HUES64 (cell line): ENCODE measurements around the gene S100P.

Experiments
- H3K27ac ChIP-seq: 2 replicates; pipeline ENCODE4 v1.7.0; 2013; ENCODE audit warnings: low read depth, low read length, inconsistent platforms
- H3K27me3 ChIP-seq: 2 replicates; pipeline ENCODE4 v1.6.1; 2013; ENCODE audit warnings: mild to moderate bottlenecking, low read length; ENCODE audit not compliant: insufficient read depth
- H3K36me3 ChIP-seq: 2 replicates; pipeline ENCODE4 v1.6.1; 2013; ENCODE audit warnings: mild to moderate bottlenecking, low read length; ENCODE audit not compliant: insufficient read depth
- H3K4me1 ChIP-seq: 2 replicates; pipeline ENCODE4 v1.6.1; 2013; ENCODE audit warnings: mild to moderate bottlenecking, low read length, moderate library complexity; ENCODE audit not compliant: insufficient read depth
- H3K4me3 ChIP-seq: 2 replicates; pipeline ENCODE4 v1.5.1; 2013; ENCODE audit warnings: mild to moderate bottlenecking, low read length, moderate library complexity
- H3K9ac ChIP-seq: 2 replicates; pipeline ENCODE4 v1.6.1; 2013; ENCODE audit warnings: mild to moderate bottlenecking, low read depth, low read length
- H3K9me3 ChIP-seq: 2 replicates; pipeline ENCODE4 v1.6.1; 2013; ENCODE audit warnings: low read depth, low read length; ENCODE audit not compliant: insufficient read depth
- WGBS: fragments of 150-250, 120-280 bp; methylation state at CpG from one replicate; pipeline ENCODE4 v1.1.7; 2013; ENCODE audit warnings: missing lambda C conversion rate; 5-methylcytosine and 5-hydroxymethylcytosine counted together

S100P gene

DNA sequence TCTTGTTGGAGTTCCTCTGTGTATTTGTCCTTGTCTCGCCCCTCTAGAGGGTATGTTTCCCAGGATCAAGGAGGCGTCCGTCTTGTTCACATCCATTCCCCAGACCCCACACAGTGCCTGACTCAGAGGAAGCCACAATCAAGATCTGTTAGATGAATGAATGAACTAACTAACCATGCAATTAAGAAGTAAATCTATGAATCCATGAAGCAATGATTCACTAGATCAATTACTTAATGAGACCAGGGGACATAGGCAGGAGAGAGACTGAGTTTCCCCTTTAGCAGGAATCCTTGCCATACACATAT lies 34.2 kb downstream of the S100P start:
- Histone ChIP-seq H3K9me3 (no peaks in the 10 kb centered on the region), H3K27me3 (no peaks in the 10 kb centered on the region), H3K4me1 (peaks cover 6% of the 10 kb centered on the region; the same call in 1 of the 2 replicates), H3K27ac (no peak overlapping the region), H3K36me3 (no peaks in the 10 kb centered on the region), H3K4me3 (no peak overlapping the region), H3K9ac (no peak overlapping the region)
- 44% methylated on average over 3 of the region's 3 CpGs for WGBS

DNA sequence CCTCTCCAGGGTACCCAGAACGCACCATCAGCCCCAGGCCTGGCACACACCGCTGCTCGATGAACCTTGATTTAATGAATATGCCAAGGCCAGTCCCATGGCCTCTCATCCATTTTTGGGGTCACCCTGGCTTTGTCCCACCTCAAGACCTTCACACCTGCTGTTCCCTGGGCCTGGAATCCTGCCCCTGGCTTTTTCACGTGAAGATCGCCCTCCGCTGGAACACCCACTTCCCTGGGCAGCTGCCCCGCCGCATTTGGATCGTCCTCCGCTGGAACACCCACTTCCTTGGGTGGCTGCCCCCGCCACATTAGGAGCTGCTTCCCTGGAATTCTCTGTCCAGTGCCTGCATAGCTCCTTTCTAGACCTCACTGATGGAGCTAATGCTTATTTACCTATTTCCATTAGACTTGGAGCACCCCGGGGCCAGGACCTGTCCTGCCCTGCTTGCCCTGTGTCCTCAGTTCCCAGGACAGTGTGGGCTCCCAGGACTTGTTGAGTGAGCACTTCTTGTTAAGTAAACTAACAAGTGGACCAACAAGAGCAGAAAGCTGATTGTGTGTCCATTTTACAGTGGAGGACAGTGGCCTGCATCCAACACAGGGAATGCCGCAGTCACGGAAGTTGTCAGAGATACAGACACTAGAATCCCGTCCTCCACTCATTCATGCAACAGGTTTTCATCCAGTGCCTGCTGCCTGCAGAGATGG lies 34.8 kb downstream of the S100P start:
- Histone ChIP-seq H3K4me3 (no peak overlapping the region), H3K27me3 (no peaks in the 10 kb centered on the region), H3K36me3 (no peaks in the 10 kb centered on the region), H3K4me1 (peaks cover 6% of the 10 kb centered on the region; the same call in 1 of the 2 replicates), H3K9me3 (no peaks in the 10 kb centered on the region), H3K9ac (no peak overlapping the region), H3K27ac (no peak overlapping the region)
- WGBS: 89% methylated on average over 15 of the region's 15 CpGs

DNA sequence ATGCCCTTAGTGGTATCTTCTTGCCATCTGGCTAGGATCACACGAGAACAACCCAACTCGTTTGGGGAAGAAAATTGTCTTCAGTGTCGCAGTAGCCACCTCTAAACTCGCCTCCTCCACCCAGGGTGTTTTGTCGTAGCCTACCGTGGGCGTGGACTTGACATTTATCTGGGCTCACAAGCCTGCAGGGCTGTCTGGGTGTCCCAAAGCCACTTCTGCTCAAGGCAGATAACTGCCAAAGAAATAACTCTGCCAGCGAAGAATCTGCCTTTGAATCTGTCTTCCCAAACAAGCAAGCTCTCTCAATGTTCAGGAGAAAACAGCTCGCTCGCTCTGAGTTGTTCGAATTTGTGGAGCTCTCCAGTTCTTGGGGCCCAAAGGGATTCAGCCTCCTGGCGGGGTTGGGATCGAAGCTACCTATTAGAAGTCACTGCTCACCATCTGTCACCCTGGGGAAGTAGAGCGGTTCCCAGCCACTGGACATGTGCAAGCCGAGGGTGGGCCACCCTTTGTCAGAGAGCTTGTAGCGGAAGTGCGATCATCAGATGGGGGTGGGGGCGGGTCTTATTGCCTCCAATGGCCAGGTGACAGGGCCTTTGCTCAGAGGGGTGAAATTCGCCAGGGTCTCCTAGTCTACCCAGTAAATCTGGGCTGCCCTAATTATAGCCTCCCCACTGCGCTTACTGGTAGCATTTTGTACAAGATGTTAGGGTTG lies 37.1 kb downstream of the S100P start:
- no peak overlapping the region for H3K4me3 ChIP-seq
- no peak overlapping the region for H3K9ac ChIP-seq
- no peak overlapping the region for H3K27ac ChIP-seq
- no peaks in the 10 kb centered on the region for H3K27me3 ChIP-seq
- no peaks in the 10 kb centered on the region for H3K9me3 ChIP-seq
- WGBS: 85% methylated on average over 20 of the region's 20 CpGs
- no peaks in the 10 kb centered on the region for H3K36me3 ChIP-seq
- peaks cover 6% of the 10 kb centered on the region; the same call in 1 of the 2 replicates for H3K4me1 ChIP-seq

DNA sequence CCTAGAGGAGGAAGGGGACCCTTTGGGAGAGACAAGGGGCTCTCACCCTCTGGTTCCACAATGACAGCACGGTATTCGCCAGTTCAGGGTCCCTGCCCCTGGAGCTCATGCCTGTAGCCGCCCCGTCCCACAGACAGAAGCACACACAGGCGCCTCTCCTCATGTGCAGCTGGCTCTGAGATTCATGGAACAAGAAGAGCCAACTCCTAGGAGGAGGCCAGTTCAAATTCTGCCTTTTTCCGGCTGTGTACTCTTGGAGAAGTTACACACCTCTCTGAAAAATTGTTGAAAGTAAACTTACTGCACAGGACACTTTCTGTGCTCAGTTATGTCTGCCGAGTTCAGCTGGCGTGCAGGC lies 37.6 kb downstream of the S100P start:
- peaks cover 6% of the 10 kb centered on the region; the same call in 1 of the 2 replicates for H3K4me1 ChIP-seq
- H3K9me3 ChIP-seq: no peaks in the 10 kb centered on the region
- H3K36me3 ChIP-seq: no peaks in the 10 kb centered on the region
- no peak overlapping the region for H3K4me3 ChIP-seq
- 94% methylated on average over 8 of the region's 8 CpGs for WGBS
- H3K27ac ChIP-seq: no peak overlapping the region
- no peaks in the 10 kb centered on the region for H3K27me3 ChIP-seq
- H3K9ac ChIP-seq: no peak overlapping the region

- Histone ChIP-seq H3K4me3 (no peak overlapping the region), H3K9ac (no peak overlapping the region), H3K27ac (no peak overlapping the region), H3K9me3 (no peaks in the 10 kb centered on the region), H3K27me3 (no peaks in the 10 kb centered on the region), H3K36me3 (no peaks in the 10 kb centered on the region), H3K4me1 (peaks cover 6% of the 10 kb centered on the region; the same call in 1 of the 2 replicates)
- WGBS: 90% methylated on average over 6 of the region's 6 CpGs
Measured at GRCh38 chr4:6731780-6732179, 38.1 kb downstream of the S100P start.

DNA sequence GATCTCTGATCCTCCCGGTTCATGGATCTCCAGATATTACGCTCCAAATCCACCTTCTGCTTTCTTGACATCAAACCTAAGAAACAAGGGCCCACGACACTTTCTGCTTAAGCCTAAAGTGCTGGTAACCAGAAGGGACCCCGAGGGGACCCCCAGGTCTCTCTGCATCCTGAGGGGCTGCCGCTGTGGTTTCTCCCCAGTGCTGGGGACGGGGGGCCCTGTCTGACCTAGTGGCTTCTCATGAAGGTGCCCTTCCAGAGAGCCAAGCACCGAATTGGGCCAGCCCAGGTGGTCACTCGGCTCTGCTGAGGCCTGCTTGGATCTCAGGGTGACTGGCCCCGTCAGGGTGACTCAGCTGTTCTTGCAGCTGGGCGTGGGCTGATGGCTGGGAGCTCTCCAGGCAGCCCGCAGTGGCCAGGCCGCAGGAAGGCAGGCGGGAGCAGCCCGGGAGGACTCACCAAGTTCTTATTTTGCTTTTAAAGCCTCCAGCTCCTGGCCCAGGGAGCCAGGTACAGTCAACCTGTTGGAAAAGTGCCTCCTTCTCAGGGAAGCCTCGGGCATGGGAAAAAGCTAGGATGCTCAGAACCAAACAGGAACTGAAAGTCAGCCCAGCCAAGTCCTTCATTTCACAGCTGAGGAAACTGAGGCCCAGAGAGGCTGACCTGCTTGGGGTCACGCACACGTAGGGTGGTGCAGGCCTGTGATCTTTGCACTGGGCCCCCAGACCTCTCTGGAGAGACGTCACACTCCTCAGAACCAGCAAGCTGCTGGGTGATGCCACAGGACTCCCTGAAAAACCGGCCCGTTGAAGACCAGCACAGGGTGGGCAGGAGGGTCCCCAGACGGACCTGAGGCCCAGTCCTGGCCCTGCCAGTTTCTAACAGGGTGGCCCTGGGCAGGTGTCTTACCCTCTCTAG lies 39.0 kb downstream of the S100P start:
- no peak overlapping the region for H3K9ac ChIP-seq
- H3K4me1 ChIP-seq: peaks cover 6% of the 10 kb centered on the region; the same call in 1 of the 2 replicates
- H3K36me3 ChIP-seq: no peaks in the 10 kb centered on the region
- H3K27me3 ChIP-seq: no peaks in the 10 kb centered on the region
- H3K9me3 ChIP-seq: no peaks in the 10 kb centered on the region
- no peak overlapping the region for H3K27ac ChIP-seq
- H3K4me3 ChIP-seq: no peak overlapping the region
- WGBS: 88% methylated on average over 21 of the region's 21 CpGs

DNA sequence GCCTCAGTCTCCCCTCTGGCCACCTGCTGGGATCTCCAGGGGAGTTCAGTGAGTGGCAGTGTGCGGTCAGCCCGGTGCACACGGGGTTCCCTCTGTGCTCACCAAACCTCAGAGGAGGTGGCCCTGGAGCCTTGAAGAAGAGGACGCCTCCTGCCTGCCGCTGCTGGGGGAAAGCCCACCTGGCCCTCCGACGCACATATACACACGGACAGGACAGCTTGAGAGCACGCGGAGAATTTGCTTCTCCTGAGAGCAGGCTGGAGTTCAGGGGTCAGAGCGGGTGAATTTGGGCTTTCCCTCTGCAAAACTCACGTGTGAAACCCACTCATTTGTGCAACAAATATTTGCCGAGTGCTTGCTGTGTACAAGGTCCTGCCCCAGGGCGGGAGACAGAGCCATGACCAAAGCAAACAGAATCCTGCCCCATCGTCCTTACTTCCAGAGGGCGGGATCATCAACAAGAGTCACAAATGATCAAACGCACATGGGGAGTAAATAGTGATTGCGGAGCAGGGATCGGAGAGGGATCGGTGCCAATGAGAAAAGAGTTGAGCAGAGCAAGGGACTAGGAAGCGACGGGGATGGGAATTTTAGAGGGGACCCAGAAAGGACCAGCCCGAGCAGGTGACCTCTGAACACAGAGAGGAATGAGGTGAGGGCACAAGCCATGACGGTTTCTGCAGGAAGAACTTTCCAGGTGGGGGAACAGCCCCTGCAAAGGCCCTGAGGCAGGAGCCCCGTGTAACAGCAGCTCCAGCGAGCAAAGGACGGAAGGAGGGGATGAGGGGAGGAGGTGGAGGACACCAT lies 39.9 kb downstream of the S100P start:
- Histone ChIP-seq H3K36me3 (no peaks in the 10 kb centered on the region), H3K27ac (no peak overlapping the region), H3K4me3 (no peak overlapping the region), H3K27me3 (no peaks in the 10 kb centered on the region), H3K9me3 (no peaks in the 10 kb centered on the region), H3K4me1 (no peaks in the 10 kb centered on the region; the same call in 1 of the 2 replicates), H3K9ac (no peak overlapping the region)
- WGBS: 90% methylated on average over 27 of the region's 27 CpGs

GRCh38 chr4:6734165-6734786 lies 40.6 kb downstream of the S100P start:
- 92% methylated on average over 16 of the region's 16 CpGs for WGBS

DNA sequence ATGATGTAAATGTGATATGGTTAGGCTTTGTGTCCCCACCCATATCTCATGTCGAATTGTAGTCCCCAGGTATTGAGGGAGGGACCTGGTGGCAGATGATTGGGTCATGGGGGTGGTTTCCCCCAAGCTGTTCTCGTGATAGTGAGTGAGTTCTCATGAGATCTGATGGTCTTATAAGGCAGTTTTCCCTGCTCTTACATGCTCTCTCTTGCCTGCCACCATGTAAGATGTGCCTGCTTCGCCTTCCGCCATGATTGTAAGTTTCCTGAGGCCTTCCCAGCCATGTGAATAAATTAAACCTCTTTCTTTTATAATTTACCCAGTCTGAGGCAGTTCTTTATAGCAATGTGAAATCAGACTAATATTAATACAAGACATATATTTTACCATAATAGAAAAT lies 46.2 kb downstream of the S100P start:
- Histone ChIP-seq H3K4me1 (no peaks in the 10 kb centered on the region), H3K4me3 (no peak overlapping the region), H3K27ac (no peak overlapping the region), H3K27me3 (no peaks in the 10 kb centered on the region), H3K36me3 (no peaks in the 10 kb centered on the region), H3K9ac (no peak overlapping the region), H3K9me3 (no peaks in the 10 kb centered on the region; the same call in 1 of the 2 replicates)
- WGBS: 84% methylated on average over 4 of the region's 4 CpGs

More at GRCh38 chr4:6734165-6734786, 40.6 kb downstream of the S100P start:
- Histone ChIP-seq H3K4me1 (no peaks in the 10 kb centered on the region; the same call in 1 of the 2 replicates), H3K9ac (no peak overlapping the region), H3K27me3 (no peaks in the 10 kb centered on the region), H3K36me3 (no peaks in the 10 kb centered on the region), H3K4me3 (no peak overlapping the region), H3K27ac (no peak overlapping the region), H3K9me3 (no peaks in the 10 kb centered on the region; the same call in 1 of the 2 replicates)

DNA sequence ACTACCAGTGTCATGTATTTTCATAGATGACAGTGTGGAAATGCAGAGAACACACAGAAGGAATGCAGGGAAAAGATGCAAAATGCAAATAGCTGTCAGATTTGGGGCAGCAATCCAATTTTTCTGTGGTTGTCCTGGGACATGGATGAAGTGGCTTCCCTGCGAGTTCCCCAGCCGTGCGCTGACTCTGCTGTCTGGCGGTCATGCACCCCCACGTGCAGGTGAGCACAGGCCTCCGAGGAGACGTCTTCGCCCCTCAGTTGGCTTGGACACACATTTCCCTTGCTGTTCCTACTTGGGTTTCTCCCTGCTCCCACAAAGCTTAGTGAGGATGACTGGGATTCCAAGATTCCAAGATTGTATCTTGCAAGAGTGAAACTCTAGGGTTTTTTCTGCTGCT lies 46.7 kb downstream of the S100P start:
- no peaks in the 10 kb centered on the region for H3K27me3 ChIP-seq
- no peaks in the 10 kb centered on the region; the same call in 1 of the 2 replicates for H3K9me3 ChIP-seq
- WGBS: 93% methylated on average over 8 of the region's 8 CpGs
- H3K36me3 ChIP-seq: no peaks in the 10 kb centered on the region
- H3K4me3 ChIP-seq: no peak overlapping the region
- H3K9ac ChIP-seq: no peak overlapping the region
- no peaks in the 10 kb centered on the region for H3K4me1 ChIP-seq
- H3K27ac ChIP-seq: no peak overlapping the region
